Measurements from ENCODE around the gene IDH3B. TPM values are rescaled to one million over a fixed set of nuclear protein-coding genes. Genes with fewer than 3 reads are reported as not detected.

Gene IDH3B
- total and polyA plus RNA-seq, 2 of the 8 experiments (the other 6 are each of a cell fraction or from before 2014, with no cell fraction given) = 110 to 167 TPM

- peak in 1 of 2 experiments; percentile 26; a peak in 1 of 4 replicates for TF ChIP-seq HDAC2 (IDR thresholded peaks at IDR 0.05; ENCODE audit: borderline replicate concordance in 1 of 2, low read depth in 2 of 2, low read length in 2 of 2)
- peak; percentile 83 for TF ChIP-seq ASH2L (IDR thresholded peaks at IDR 0.05; ENCODE audit: low read length)
- no peak for TF ChIP-seq RAD21 (IDR thresholded peaks at IDR 0.05 in 1 of 2, conservative IDR thresholded peaks at IDR 0.05 in 1 of 2; ENCODE audit: low read depth in 2 of 2, low read length in 2 of 2)
- TF ChIP-seq SIN3A (conservative IDR thresholded peaks at IDR 0.05 in 1 of 2, IDR thresholded peaks at IDR 0.05 in 1 of 2; ENCODE audit: low read depth in 1 of 2, low read length in 2 of 2) = peak in 1 of 2 experiments; percentile 13; a peak in 1 of 4 replicates
- peak; percentile 40 for TF ChIP-seq SAP30 (IDR thresholded peaks at IDR 0.05; ENCODE audit: insufficient read depth, insufficient replicate concordance, low read length)
- no peak for TF ChIP-seq KDM5A (IDR thresholded peaks at IDR 0.05; ENCODE audit: low read length)
- no peak for TF ChIP-seq GABPA (IDR thresholded peaks at IDR 0.05; ENCODE audit: borderline replicate concordance, insufficient read depth, low read length)
- TF ChIP-seq RFX5 (IDR thresholded peaks at IDR 0.05; ENCODE audit: borderline replicate concordance, low read depth, low read length) = no peak
- TF ChIP-seq MAX (IDR thresholded peaks at IDR 0.05) = peak; percentile 91
- TF ChIP-seq CBX8 (IDR thresholded peaks at IDR 0.05; ENCODE audit: borderline replicate concordance, low read depth, low read length) = no peak
- TF ChIP-seq USF2 (IDR thresholded peaks at IDR 0.05; ENCODE audit: low read length) = peak; percentile 23; the same call in 1 of the 2 replicates
Observed at GRCh38 chr20:2652724-2653555, 11.1 kb downstream of the IDH3B start (continued).

Measured in H1 (cell line).